Left ventricle myocardium superior (tissue), 1 donor: ENCODE data around the gene HCAR3. TPM values are rescaled to one million over a fixed set of nuclear protein-coding genes. Genes with fewer than 3 reads are reported as not detected.
"Not testable (repeated sequence)": the region's sequence is repeated elsewhere in the genome, so short reads cannot be mapped to it uniquely, and the experiment has no call there.

Experiments used
- ATAC-seq: fragments of 200-7000 bp; cut with Tn5 transposase; one replicate; pipeline ENCODE4 v1.9.1; 2020; ENCODE audit warnings: mild to moderate bottlenecking, moderate library complexity
- DNase-seq: peaks from one replicate; pipeline ENCODE4 v3.0.0-alpha.2; 2020
- intact Hi-C: fragments of 100-400 bp; cut with micrococcal nuclease; formaldehyde crosslinking; loops from one replicate; pipeline ENCODE4 v1.11.0; 2022
- total RNA-seq: library from RNA; stranded (reverse); fragmentation: NEBNext Ultra II Directional; extraction: Animal tissue kit (Norgen Biotek cat#: 25700); gene quantifications from one replicate; pipeline ENCODE4 v1.2.1, GENCODE V29; 2021
- donor health status: DM: no; HTN: yes; CAD: no; lungs with severe emphysema.

HCAR3 gene
- total RNA-seq, 1 donor from 2014 or later: 0.12 TPM

GRCh38 chr12:122681814-122682213, 34.8 kb downstream of the HCAR3 start:
- intact Hi-C loops: no loop called here
- ATAC-seq (no peak), DNase-seq (no peak)

GRCh38 chr12:122680989-122681388, 35.6 kb downstream of the HCAR3 start:
- DNase-seq, ATAC-seq, intact Hi-C loops: not testable (repeated sequence)

- DNase-seq, ATAC-seq, intact Hi-C loops: not testable (repeated sequence)
Measured at GRCh38 chr12:122676781-122677180, 39.8 kb downstream of the HCAR3 start.

GRCh38 chr12:122676015-122676414, 40.6 kb downstream of the HCAR3 start:
- intact Hi-C loops, ATAC-seq, DNase-seq: not testable (repeated sequence)

- ATAC-seq (no peak), DNase-seq (no peak)
- intact Hi-C loops: no loop called here
Measured at GRCh38 chr12:122672515-122672914, 44.1 kb downstream of the HCAR3 start.

- DNase-seq (no peak), ATAC-seq (no peak)
- intact Hi-C loops: no loop called here
Measured at GRCh38 chr12:122669397-122670070, 47.1 kb downstream of the HCAR3 start.

- DNase-seq (no peak), ATAC-seq (no peak)
- intact Hi-C loops: no loop called here
Measured at GRCh38 chr12:122668268-122668667, 48.3 kb downstream of the HCAR3 start.

- no peak for ATAC-seq
- intact Hi-C loops: no loop called here
- DNase-seq: no peak
Measured at GRCh38 chr12:122665759-122666158, 50.9 kb downstream of the HCAR3 start.

- ATAC-seq (no peak), DNase-seq (no peak)
- intact Hi-C loops: no loop called here
Measured at GRCh38 chr12:122665349-122665748, 51.3 kb downstream of the HCAR3 start.

Other genes with a start within 250 kb of the HCAR3 start
- gene ZCCHC8, start 215.9 kb downstream of the HCAR3 start, total RNA-seq: 9.0 TPM
- gene RSRC2, start 189.9 kb downstream of the HCAR3 start, total RNA-seq: 36.7 TPM
- 3.5 TPM for gene KNTC1, start 189.6 kb downstream of the HCAR3 start, total RNA-seq
- 0.17 TPM for gene HCAR2, start 13.5 kb downstream of the HCAR3 start, total RNA-seq
- 0.12 TPM for gene HCAR1, start 14.0 kb upstream of the HCAR3 start, total RNA-seq
- gene DENR, start 36.0 kb upstream of the HCAR3 start, total RNA-seq: 23.2 TPM
- 0.59 TPM for gene CCDC62, start 57.8 kb upstream of the HCAR3 start, total RNA-seq
- gene HIP1R, start 118.6 kb upstream of the HCAR3 start, total RNA-seq: 27.4 TPM
- gene VPS37B, start 179.3 kb upstream of the HCAR3 start, total RNA-seq: 29.5 TPM
- gene ABCB9, start 249.7 kb upstream of the HCAR3 start, total RNA-seq: 4.6 TPM